ENCODE data around the gene KIAA1755.
A peak's percentile ranks its signal among the peaks of the same experiment; 100 is the strongest.

Gene KIAA1755

GRCh38 chr20:38217791-38218565 is 42.6 kb downstream of the KIAA1755 start:
- no peak for TF ChIP-seq ZFX (IDR thresholded peaks at IDR 0.05; ENCODE audit: borderline replicate concordance)
- H3K27ac ChIP-seq = no peak overlapping the region

- TF ChIP-seq CTCF (IDR thresholded peaks at IDR 0.05) (no peak), ZFX (IDR thresholded peaks at IDR 0.05; ENCODE audit: borderline replicate concordance) (no peak)
- H3K27ac ChIP-seq = no peak overlapping the region
Measured at GRCh38 chr20:38216746-38217595, 43.6 kb downstream of the KIAA1755 start.

GRCh38 chr20:38216201-38216600 is 44.3 kb downstream of the KIAA1755 start:
- TF ChIP-seq CTCF (IDR thresholded peaks at IDR 0.05) (no peak), ZFX (IDR thresholded peaks at IDR 0.05; ENCODE audit: borderline replicate concordance) (no peak)
- no peak overlapping the region for H3K27ac ChIP-seq

- TF ChIP-seq CTCF (IDR thresholded peaks at IDR 0.05) (no peak), ZFX (IDR thresholded peaks at IDR 0.05; ENCODE audit: borderline replicate concordance) (no peak)
- H3K27ac ChIP-seq = no peak overlapping the region
Measured at GRCh38 chr20:38215194-38216182, 45.0 kb downstream of the KIAA1755 start.

GRCh38 chr20:38214256-38215193 is 46.0 kb downstream of the KIAA1755 start:
- TF ChIP-seq ZFX (IDR thresholded peaks at IDR 0.05; ENCODE audit: borderline replicate concordance) (no peak), CTCF (IDR thresholded peaks at IDR 0.05) (0 out of 2 replicates have a peak, but pooled peaks have one; percentile 8)
- H3K27ac ChIP-seq = no peak overlapping the region

GRCh38 chr20:38213607-38213940 is 47.0 kb downstream of the KIAA1755 start:
- H3K27ac ChIP-seq = no peak overlapping the region
- TF ChIP-seq CTCF (IDR thresholded peaks at IDR 0.05) (no peak), ZFX (IDR thresholded peaks at IDR 0.05; ENCODE audit: borderline replicate concordance) (no peak)
